Gastroesophageal sphincter (tissue), 4 donors: Measurements from ENCODE around the gene RFC1. TPM values are rescaled to one million over a fixed set of nuclear protein-coding genes. Genes with fewer than 3 reads are reported as not detected.

ENCODE experiments used
- ATAC-seq: fragments of 150-250 bp; one replicate; pipeline ENCODE4 v1.9.1; 2016; ENCODE audit warnings: mild to moderate bottlenecking, moderate library complexity
- H3K27ac ChIP-seq, 4 donors: fragments of 200-600 bp; sonication (generic) in 3 of 4; 1 replicate in 3 of 4; 2 replicates in 1 of 4; pipeline ENCODE4 v1.5.1; 2016 to 2019
- H3K27me3 ChIP-seq: fragments of 200-600 bp; sonication (generic); one replicate; pipeline ENCODE4 v1.5.1; 2019
- H3K36me3 ChIP-seq, 2 donors: fragments of 200-600 bp; sonication (generic); one replicate each; pipeline ENCODE4 v1.5.1; 2019; ENCODE audit warnings: control low read depth in 1 of 2
- H3K4me1 ChIP-seq, 3 donors: fragments of 200-600 bp; sonication (generic); 1 replicate in 2 of 3; 2 replicates in 1 of 3; pipeline ENCODE4 v1.5.1; 2016 to 2019; ENCODE audit warnings: control low read depth in 2 of 3
- H3K4me3 ChIP-seq, 2 donors: fragments of 200-600 bp; sonication (generic); one replicate each; pipeline ENCODE4 v1.5.1; 2019; ENCODE audit warnings: mild to moderate bottlenecking in 1 of 2, moderate library complexity in 1 of 2
- H3K9me3 ChIP-seq, 3 donors: fragments of 200-600 bp; sonication (generic); one replicate each; pipeline ENCODE4 v1.5.1; 2017 to 2019; ENCODE audit warnings: control low read depth in 2 of 3
- CTCF ChIP-seq, 4 experiments: fragments of 200-600 bp in 2 of 4; fragments of 450-650 bp in 2 of 4; sonication (generic) in 1 of 4; IDR thresholded peaks; one replicate each; pipeline ENCODE4 v1.5.1; 2017 to 2019; ENCODE audit warnings: antibody characterized with exemption in 4 of 4, mild to moderate bottlenecking in 2 of 4, moderate library complexity in 2 of 4
- EP300 ChIP-seq: sonication (generic); formaldehyde crosslinking; IDR thresholded peaks from one replicate; pipeline ENCODE4 v1.6.1; 2017; ENCODE audit warnings: antibody characterized with exemption, mild to moderate bottlenecking
- POLR2A ChIP-seq, 2 donors: fragments of 450-650 bp; IDR thresholded peaks; one replicate each; pipeline ENCODE4 v1.6.1; 2017; ENCODE audit warnings: antibody characterized with exemption in 2 of 2, mild to moderate bottlenecking in 2 of 2, moderate library complexity in 1 of 2
- POLR2AphosphoS5 ChIP-seq: sonication (generic); formaldehyde crosslinking; IDR thresholded peaks from one replicate; pipeline ENCODE4 v1.6.1; 2017; ENCODE audit warnings: antibody characterized with exemption
- WGBS, 2 donors: methylation state at CpG; one replicate each; pipeline ENCODE4 v1.1.5; 2018; ENCODE audit warnings: low coverage in 1 of 2; 5-methylcytosine and 5-hydroxymethylcytosine counted together
- total RNA-seq, 4 donors: library from RNA; depleted of rRNA; stranded (reverse); fragments of >200 nt; gene quantifications; one replicate each; pipeline ENCODE4 v1.1.0, GENCODE V29; 2016

RFC1 gene
- total RNA-seq, 4 donors from 2014 or later = 37.1 to 51.8 (median 41.0) TPM

- no peak overlapping the region for H3K4me3 ChIP-seq
- H3K27me3 ChIP-seq = no peaks in the 10 kb centered on the region
- H3K4me1 ChIP-seq = no peaks in the 10 kb centered on the region
- H3K36me3 ChIP-seq = peaks cover 2 to 92% of the 10 kb centered on the region in 2 donors
- no peak overlapping the region for H3K27ac ChIP-seq
- no peak for ATAC-seq
- TF ChIP-seq EP300 = no peak
- TF ChIP-seq POLR2A (IDR thresholded peaks at IDR 0.05) = no peak
- TF ChIP-seq CTCF (IDR thresholded peaks at IDR 0.05) = no peak
- no peak for TF ChIP-seq POLR2AphosphoS5
- 82 to 92% methylated on average over 2 of the region's 2 CpGs for WGBS, 2 donors
- H3K9me3 ChIP-seq = no peaks in the 10 kb centered on the region
These were observed 74.5 kb downstream of the RFC1 start for GRCh38 chr4:39291686-39292085.

- H3K36me3 ChIP-seq = peaks cover 2 to 87% of the 10 kb centered on the region in 2 donors
- H3K27me3 ChIP-seq = no peaks in the 10 kb centered on the region
- no peak overlapping the region for H3K27ac ChIP-seq
- H3K4me1 ChIP-seq = no peaks in the 10 kb centered on the region
- TF ChIP-seq POLR2AphosphoS5 (no peak), CTCF (IDR thresholded peaks at IDR 0.05) (no peak), POLR2A (IDR thresholded peaks at IDR 0.05) (no peak), EP300 (no peak)
- no peak for ATAC-seq
- WGBS, 2 donors = 94 to 98% methylated on average over 4 of the region's 4 CpGs
- no peak overlapping the region for H3K4me3 ChIP-seq
- no peaks in the 10 kb centered on the region for H3K9me3 ChIP-seq
These were observed 78.9 kb downstream of the RFC1 start for GRCh38 chr4:39287223-39287622.

GRCh38 chr4:39286263-39286662, 79.9 kb downstream of the RFC1 start:
- H3K27ac ChIP-seq = no peak overlapping the region
- no peak overlapping the region for H3K4me3 ChIP-seq
- TF ChIP-seq EP300 (no peak), POLR2AphosphoS5 (no peak), CTCF (IDR thresholded peaks at IDR 0.05) (no peak), POLR2A (IDR thresholded peaks at IDR 0.05) (no peak)
- peaks cover 2 to 86% of the 10 kb centered on the region in 2 donors for H3K36me3 ChIP-seq
- ATAC-seq = no peak
- no peaks in the 10 kb centered on the region for H3K4me1 ChIP-seq
- H3K27me3 ChIP-seq = no peaks in the 10 kb centered on the region
- WGBS, 2 donors = 80% methylated on average over 1 of the region's 2 CpGs; no CpG with 5 or more reads in 1 of the 2 donors
- no peaks in the 10 kb centered on the region for H3K9me3 ChIP-seq

GRCh38 chr4:39285853-39286252, 80.3 kb downstream of the RFC1 start:
- Histone ChIP-seq H3K4me3 (no peak overlapping the region), H3K27me3 (no peaks in the 10 kb centered on the region), H3K36me3 (peaks cover 2 to 84% of the 10 kb centered on the region in 2 donors), H3K4me1 (no peaks in the 10 kb centered on the region), H3K9me3 (no peaks in the 10 kb centered on the region), H3K27ac (no peak overlapping the region)
- no peak for TF ChIP-seq CTCF (IDR thresholded peaks at IDR 0.05)
- ATAC-seq = no peak
- WGBS, 2 donors = 89 to 94% methylated on average over 2 of the region's 2 CpGs

GRCh38 chr4:39285111-39285795, 80.9 kb downstream of the RFC1 start:
- Histone ChIP-seq H3K9me3 (no peaks in the 10 kb centered on the region), H3K36me3 (peaks cover 2 to 84% of the 10 kb centered on the region in 2 donors), H3K27me3 (no peaks in the 10 kb centered on the region), H3K4me3 (no peak overlapping the region), H3K4me1 (no peaks in the 10 kb centered on the region), H3K27ac (no peak overlapping the region)
- 48 to 78% methylated on average over 4 to 7 of the region's 7 CpGs for WGBS, 2 donors
- no peak for TF ChIP-seq POLR2A (IDR thresholded peaks at IDR 0.05)
- no peak for TF ChIP-seq EP300
- TF ChIP-seq POLR2AphosphoS5 = no peak
- TF ChIP-seq CTCF (IDR thresholded peaks at IDR 0.05) = no peak
- ATAC-seq = no peak
